ENCODE data around the gene GLIS1.

GLIS1 gene

GRCh38 chr1:53644496-53644895 lies 94.5 kb downstream of the GLIS1 start:
- no peaks in the 10 kb centered on the region for H3K9me3 ChIP-seq (ENCODE audit: insufficient read depth, low read depth, low read length)
- no peaks in the 10 kb centered on the region for H3F3A ChIP-seq (ENCODE audit: low read depth)
- H3K9me2 ChIP-seq (replicated peaks; ENCODE audit: low read depth, low read length): no peaks in the 10 kb centered on the region
- H3K4me3 ChIP-seq (ENCODE audit: low read length, poor library complexity, severe bottlenecking): no peak overlapping the region
- H3K4me1 ChIP-seq (ENCODE audit: insufficient read depth, low read length, poor library complexity, severe bottlenecking): peaks cover 19% of the 10 kb centered on the region
- H3K9ac ChIP-seq (ENCODE audit: low read depth, low read length, poor library complexity, severe bottlenecking): no peak overlapping the region
- no peaks in the 10 kb centered on the region for H3K27me3 ChIP-seq (ENCODE audit: insufficient read depth, low read length, poor library complexity, severe bottlenecking)
- no peaks in the 10 kb centered on the region for H4K20me1 ChIP-seq (ENCODE audit: insufficient read depth, low read length, poor library complexity, severe bottlenecking)
- TF ChIP-seq EZH2phosphoT487 (IDR thresholded peaks at IDR 0.05; ENCODE audit: borderline replicate concordance): no peak
- no peak for TF ChIP-seq CTCF (conservative IDR thresholded peaks at IDR 0.05; ENCODE audit: low read length)
- no peak overlapping the region for H2AFZ ChIP-seq (ENCODE audit: low read length)
- no peaks in the 10 kb centered on the region for H3K79me2 ChIP-seq (ENCODE audit: insufficient read depth, low read length)
- no peaks in the 10 kb centered on the region for H3K36me3 ChIP-seq (ENCODE audit: insufficient read depth, low read length)
- no peak overlapping the region for H3K4me2 ChIP-seq (ENCODE audit: low read depth, low read length, poor library complexity, severe bottlenecking)

- H3K4me2 ChIP-seq (ENCODE audit: low read depth, low read length, poor library complexity, severe bottlenecking): no peak overlapping the region
- no peaks in the 10 kb centered on the region for H3K9me2 ChIP-seq (replicated peaks; ENCODE audit: low read depth, low read length)
- H3K4me1 ChIP-seq (ENCODE audit: insufficient read depth, low read length, poor library complexity, severe bottlenecking): peaks cover 19% of the 10 kb centered on the region
- H3K27me3 ChIP-seq (ENCODE audit: insufficient read depth, low read length, poor library complexity, severe bottlenecking): no peaks in the 10 kb centered on the region
- H3K4me3 ChIP-seq (ENCODE audit: low read length, poor library complexity, severe bottlenecking): no peak overlapping the region
- H4K20me1 ChIP-seq (ENCODE audit: insufficient read depth, low read length, poor library complexity, severe bottlenecking): no peaks in the 10 kb centered on the region
- H2AFZ ChIP-seq (ENCODE audit: low read length): no peak overlapping the region
- no peaks in the 10 kb centered on the region for H3F3A ChIP-seq (ENCODE audit: low read depth)
- H3K9me3 ChIP-seq (ENCODE audit: insufficient read depth, low read depth, low read length): no peaks in the 10 kb centered on the region
- no peak overlapping the region for H3K9ac ChIP-seq (ENCODE audit: low read depth, low read length, poor library complexity, severe bottlenecking)
- H3K36me3 ChIP-seq (ENCODE audit: insufficient read depth, low read length): no peaks in the 10 kb centered on the region
- TF ChIP-seq CTCF (conservative IDR thresholded peaks at IDR 0.05; ENCODE audit: low read length): no peak
- H3K79me2 ChIP-seq (ENCODE audit: insufficient read depth, low read length): no peaks in the 10 kb centered on the region
Measured at GRCh38 chr1:53643881-53644390, 95.0 kb downstream of the GLIS1 start.

GRCh38 chr1:53643041-53643880 lies 95.7 kb downstream of the GLIS1 start:
- Histone ChIP-seq H3K9ac (ENCODE audit: low read depth, low read length, poor library complexity, severe bottlenecking) (no peak overlapping the region), H3K36me3 (ENCODE audit: insufficient read depth, low read length) (no peaks in the 10 kb centered on the region), H3F3A (ENCODE audit: low read depth) (no peaks in the 10 kb centered on the region), H3K27me3 (ENCODE audit: insufficient read depth, low read length, poor library complexity, severe bottlenecking) (no peaks in the 10 kb centered on the region), H3K79me2 (ENCODE audit: insufficient read depth, low read length) (no peaks in the 10 kb centered on the region), H3K4me1 (ENCODE audit: insufficient read depth, low read length, poor library complexity, severe bottlenecking) (peaks cover 19% of the 10 kb centered on the region), H3K9me2 (replicated peaks; ENCODE audit: low read depth, low read length) (no peaks in the 10 kb centered on the region), H4K20me1 (ENCODE audit: insufficient read depth, low read length, poor library complexity, severe bottlenecking) (no peaks in the 10 kb centered on the region), H3K9me3 (ENCODE audit: insufficient read depth, low read depth, low read length) (no peaks in the 10 kb centered on the region), H3K4me2 (ENCODE audit: low read depth, low read length, poor library complexity, severe bottlenecking) (no peak overlapping the region), H2AFZ (ENCODE audit: low read length) (no peak overlapping the region), H3K4me3 (ENCODE audit: low read length, poor library complexity, severe bottlenecking) (no peak overlapping the region)
- TF ChIP-seq EZH2phosphoT487 (IDR thresholded peaks at IDR 0.05; ENCODE audit: borderline replicate concordance): no peak
- no peak for TF ChIP-seq CTCF (conservative IDR thresholded peaks at IDR 0.05; ENCODE audit: low read length)
